Gastroesophageal sphincter (tissue), 4 donors: ENCODE data around the gene KREMEN1. TPM values are rescaled to one million over a fixed set of nuclear protein-coding genes. Genes with fewer than 3 reads are reported as not detected.

Experiments used
- ATAC-seq: fragments of 150-250 bp; one replicate; pipeline ENCODE4 v1.9.1; 2016; ENCODE audit warnings: mild to moderate bottlenecking, moderate library complexity
- H3K27ac ChIP-seq, 4 donors: fragments of 200-600 bp; sonication (generic) in 3 of 4; 1 replicate in 3 of 4; 2 replicates in 1 of 4; pipeline ENCODE4 v1.5.1; 2016 to 2019
- H3K27me3 ChIP-seq: fragments of 200-600 bp; sonication (generic); one replicate; pipeline ENCODE4 v1.5.1; 2019
- H3K36me3 ChIP-seq, 2 donors: fragments of 200-600 bp; sonication (generic); one replicate each; pipeline ENCODE4 v1.5.1; 2019; ENCODE audit warnings: control low read depth in 1 of 2
- H3K4me1 ChIP-seq, 3 donors: fragments of 200-600 bp; sonication (generic); 1 replicate in 2 of 3; 2 replicates in 1 of 3; pipeline ENCODE4 v1.5.1; 2016 to 2019; ENCODE audit warnings: control low read depth in 2 of 3
- H3K4me3 ChIP-seq, 2 donors: fragments of 200-600 bp; sonication (generic); one replicate each; pipeline ENCODE4 v1.5.1; 2019; ENCODE audit warnings: mild to moderate bottlenecking in 1 of 2, moderate library complexity in 1 of 2
- H3K9me3 ChIP-seq, 3 donors: fragments of 200-600 bp; sonication (generic); one replicate each; pipeline ENCODE4 v1.5.1; 2017 to 2019; ENCODE audit warnings: control low read depth in 2 of 3
- CTCF ChIP-seq, 4 experiments: fragments of 200-600 bp in 2 of 4; fragments of 450-650 bp in 2 of 4; sonication (generic) in 1 of 4; IDR thresholded peaks; one replicate each; pipeline ENCODE4 v1.5.1; 2017 to 2019; ENCODE audit warnings: antibody characterized with exemption in 4 of 4, mild to moderate bottlenecking in 2 of 4, moderate library complexity in 2 of 4
- EP300 ChIP-seq: sonication (generic); formaldehyde crosslinking; IDR thresholded peaks from one replicate; pipeline ENCODE4 v1.6.1; 2017; ENCODE audit warnings: antibody characterized with exemption, mild to moderate bottlenecking
- POLR2A ChIP-seq, 2 donors: fragments of 450-650 bp; IDR thresholded peaks; one replicate each; pipeline ENCODE4 v1.6.1; 2017; ENCODE audit warnings: antibody characterized with exemption in 2 of 2, mild to moderate bottlenecking in 2 of 2, moderate library complexity in 1 of 2
- POLR2AphosphoS5 ChIP-seq: sonication (generic); formaldehyde crosslinking; IDR thresholded peaks from one replicate; pipeline ENCODE4 v1.6.1; 2017; ENCODE audit warnings: antibody characterized with exemption
- WGBS, 2 donors: methylation state at CpG; one replicate each; pipeline ENCODE4 v1.1.5; 2018; ENCODE audit warnings: low coverage in 1 of 2; 5-methylcytosine and 5-hydroxymethylcytosine counted together
- total RNA-seq, 4 donors: library from RNA; depleted of rRNA; stranded (reverse); fragments of >200 nt; gene quantifications; one replicate each; pipeline ENCODE4 v1.1.0, GENCODE V29; 2016

The KREMEN1 gene
- total RNA-seq, 4 donors from 2014 or later, result 7.5 to 17.4 (median 10.8) TPM

GRCh38 chr22:29183971-29184848 is 111.4 kb downstream of the KREMEN1 start:
- Histone ChIP-seq H3K4me3 (no peak overlapping the region), H3K27me3 (peaks cover 7% of the 10 kb centered on the region), H3K27ac (no peak overlapping the region), H3K9me3 (no peaks in the 10 kb centered on the region), H3K36me3 (no peaks in the 10 kb centered on the region), H3K4me1 (no peaks in the 10 kb centered on the region)
- 83 to 87% methylated on average over 7 to 11 of the region's 19 CpGs for whole genome bisulfite sequencing, 2 donors
- no peak for ATAC-seq
- TF ChIP-seq POLR2AphosphoS5 (no peak), POLR2A (IDR thresholded peaks at IDR 0.05) (no peak), CTCF (IDR thresholded peaks at IDR 0.05) (no peak), EP300 (no peak)

GRCh38 chr22:29184849-29185490 is 112.1 kb downstream of the KREMEN1 start:
- Histone ChIP-seq H3K4me1 (no peaks in the 10 kb centered on the region), H3K36me3 (no peaks in the 10 kb centered on the region), H3K9me3 (no peaks in the 10 kb centered on the region), H3K4me3 (no peak overlapping the region), H3K27ac (no peak overlapping the region), H3K27me3 (peaks cover 7% of the 10 kb centered on the region)
- WGBS, 2 donors, result 80 to 100% methylated on average over 2 to 4 of the region's 12 CpGs
- ATAC-seq, result no peak
- TF ChIP-seq POLR2A (IDR thresholded peaks at IDR 0.05) (no peak), CTCF (IDR thresholded peaks at IDR 0.05) (no peak), EP300 (no peak), POLR2AphosphoS5 (no peak)

- WGBS, 2 donors, result 88 to 94% methylated on average over 1 of the region's 1 CpG
- ATAC-seq, result no peak
- H3K27ac ChIP-seq, result no peak overlapping the region
Measured at GRCh38 chr22:29186302-29186701, 113.5 kb downstream of the KREMEN1 start.

GRCh38 chr22:29187831-29188230 is 115.0 kb downstream of the KREMEN1 start:
- no peaks in the 10 kb centered on the region for H3K9me3 ChIP-seq
- H3K36me3 ChIP-seq, result no peaks in the 10 kb centered on the region
- ATAC-seq, result no peak
- H3K27ac ChIP-seq, result no peak overlapping the region
- no peaks in the 10 kb centered on the region for H3K4me1 ChIP-seq
- TF ChIP-seq CTCF (IDR thresholded peaks at IDR 0.05) (no peak), EP300 (no peak), POLR2AphosphoS5 (no peak), POLR2A (IDR thresholded peaks at IDR 0.05) (no peak)
- peaks cover 7% of the 10 kb centered on the region for H3K27me3 ChIP-seq
- no peak overlapping the region for H3K4me3 ChIP-seq
- whole genome bisulfite sequencing, 2 donors, result no CpG with 5 or more reads among the region's 7 CpGs

More at GRCh38 chr22:29186302-29186701, 113.5 kb downstream of the KREMEN1 start:
- no peak overlapping the region for H3K4me3 ChIP-seq
- no peak for TF ChIP-seq POLR2AphosphoS5
- no peak for TF ChIP-seq POLR2A (IDR thresholded peaks at IDR 0.05)
- TF ChIP-seq EP300, result no peak
- TF ChIP-seq CTCF (IDR thresholded peaks at IDR 0.05), result no peak
- H3K4me1 ChIP-seq, result no peaks in the 10 kb centered on the region
- H3K36me3 ChIP-seq, result no peaks in the 10 kb centered on the region
- H3K27me3 ChIP-seq, result peaks cover 7% of the 10 kb centered on the region
- no peaks in the 10 kb centered on the region for H3K9me3 ChIP-seq
